Endodermal cell (in vitro differentiated cells): Measurements from ENCODE around the gene FANCL. TPM values are rescaled to one million over a fixed set of nuclear protein-coding genes. Genes with fewer than 3 reads are reported as not detected.
A peak's percentile ranks its signal among the peaks of the same experiment; 100 is the strongest.

Experiments
- DNase-seq: peaks from one replicate; pipeline ENCODE4 v3.0.0-alpha.2; 2017
- H3K27ac ChIP-seq: 2 replicates; pipeline ENCODE4 v1.5.1; 2013; ENCODE audit warnings: mild to moderate bottlenecking, low read depth, low read length, moderate library complexity
- H3K27me3 ChIP-seq: 2 replicates; pipeline ENCODE4 v1.6.1; 2013; ENCODE audit warnings: mild to moderate bottlenecking, low read length, moderate library complexity; ENCODE audit not compliant: insufficient read depth, control insufficient read depth, poor library complexity, severe bottlenecking
- H3K36me3 ChIP-seq: 2 replicates; pipeline ENCODE4 v1.7.0; 2013; ENCODE audit warnings: mild to moderate bottlenecking, low read length, moderate library complexity; ENCODE audit not compliant: control insufficient read depth, insufficient read depth
- H3K4me1 ChIP-seq: one replicate; pipeline ENCODE4 v1.7.0; 2013; ENCODE audit warnings: low read length; ENCODE audit not compliant: control insufficient read depth, insufficient read depth
- H3K4me3 ChIP-seq: 2 replicates; pipeline ENCODE4 v1.5.1; 2013; ENCODE audit warnings: mild to moderate bottlenecking, low read length, moderate library complexity
- H3K9ac ChIP-seq: 2 replicates; pipeline ENCODE4 v1.6.1; 2013; ENCODE audit warnings: mild to moderate bottlenecking, low read length, moderate library complexity; ENCODE audit not compliant: poor library complexity, severe bottlenecking; ENCODE audit errors: extremely low read depth
- H3K9me3 ChIP-seq: 2 replicates; pipeline ENCODE4 v1.6.1; 2013; ENCODE audit warnings: mild to moderate bottlenecking, low read length, moderate library complexity; ENCODE audit not compliant: control insufficient read depth
- H3K27ac Mint-ChIP-seq: 2 replicates; pipeline ENCODE4 v1.8.0; 2020; ENCODE audit warnings: mixed read lengths
- H3K27me3 Mint-ChIP-seq: 2 replicates; pipeline ENCODE4 v1.8.0; 2021; ENCODE audit warnings: mild to moderate bottlenecking, mixed read lengths; ENCODE audit not compliant: insufficient read depth
- H3K36me3 Mint-ChIP-seq: 2 replicates; pipeline ENCODE4 v1.8.0; 2020; ENCODE audit warnings: low read depth, mixed read lengths
- H3K4me1 Mint-ChIP-seq: 2 replicates; pipeline ENCODE4 v1.8.0; 2020; ENCODE audit warnings: mixed read lengths
- H3K4me3 Mint-ChIP-seq: 2 replicates; pipeline ENCODE4 v1.8.0; 2020; ENCODE audit warnings: mild to moderate bottlenecking, moderate library complexity, mixed read lengths
- H3K9me3 Mint-ChIP-seq: 2 replicates; pipeline ENCODE4 v1.8.0; 2020; ENCODE audit warnings: mild to moderate bottlenecking, mixed read lengths
- CTCF ChIP-seq: fragments of 200-600 bp; sonication (generic); conservative IDR thresholded peaks from 2 replicates; pipeline ENCODE4 v1.5.0; 2021; ENCODE audit warnings: antibody characterized with exemption, mild to moderate bottlenecking
- WGBS, 2 experiments: methylation state at CpG; one replicate each; pipeline versions ENCODE4 v1.1.5 to v1.1.7; 2013; ENCODE audit warnings: missing lambda C conversion rate in 2 of 2, mixed read lengths in 1 of 2; ENCODE audit not compliant: insufficient coverage in 1 of 2, insufficient read length in 1 of 2; 5-methylcytosine and 5-hydroxymethylcytosine counted together
- total RNA-seq, 2 donors: library from RNA; stranded (reverse); fragmentation: NEBNext Ultra II Directional in 1 of 2; extraction: Animal tissue kit (Norgen Biotek cat#: 25700) in 1 of 2; gene quantifications; 2 replicates in 1 of 2; 3 replicates in 1 of 2; pipeline ENCODE4 v1.2.1, GENCODE V29; 2021

The FANCL gene
- total RNA-seq, 2 donors from 2014 or later, result 64.0 to 85.2 TPM

- Histone ChIP-seq H3K9ac (no peak overlapping the region), H3K9me3 (no peaks in the 10 kb centered on the region), H3K4me1 (no peaks in the 10 kb centered on the region), H3K4me3 (no peak overlapping the region), H3K36me3 (no peaks in the 10 kb centered on the region), H3K27ac (no peak overlapping the region), H3K27me3 (no peaks in the 10 kb centered on the region)
- Mint-ChIP-seq H3K27ac (no peak overlapping the region), H3K36me3 (peaks cover 5% of the 10 kb centered on the region), H3K4me1 (peaks cover 22% of the 10 kb centered on the region), H3K27me3 (no peaks in the 10 kb centered on the region), H3K9me3 (peaks cover 3% of the 10 kb centered on the region), H3K4me3 (no peak overlapping the region)
- WGBS, 2 experiments, result 63% methylated on average over 2 of the region's 2 CpGs; no CpG with 5 or more reads in 1 of the 2 experiments
- peak; percentile 72 for DNase-seq
- TF ChIP-seq CTCF, result no peak
Measured at GRCh38 chr2:58109481-58109880, 131.6 kb downstream of the FANCL start.

Other genes starting within 250 kb of the FANCL start
- gene VRK2, start 194.5 kb downstream of the FANCL start, total RNA-seq, result 10 to 100 TPM; 27.3 to 33.3 TPM